T-helper 2 cell treated with Interferon-gamma antibody and Interleukin-4, amounts not matched to agents 5 μg/mL and 100 μg/mL, for 36 hours (primary cell): ENCODE results near the gene GRIN1.

ENCODE experiments used
- DNase-seq: peaks from one replicate; pipeline ENCODE4 v3.0.0; 2021; ENCODE audit warnings: low spot score
- H3K27ac Mint-ChIP-seq: one replicate; pipeline ENCODE4 v1.8.0; 2021; ENCODE audit warnings: mild to moderate bottlenecking, mixed read lengths
- H3K27me3 Mint-ChIP-seq: one replicate; pipeline ENCODE4 v1.8.0; 2021; ENCODE audit warnings: low read depth, mixed read lengths
- H3K36me3 Mint-ChIP-seq: one replicate; pipeline ENCODE4 v1.8.0; 2021; ENCODE audit warnings: low read depth, mixed read lengths
- H3K4me1 Mint-ChIP-seq: one replicate; pipeline ENCODE4 v1.8.0; 2021; ENCODE audit warnings: low read depth, mixed read lengths
- H3K4me3 Mint-ChIP-seq: one replicate; pipeline ENCODE4 v1.8.0; 2022; ENCODE audit warnings: mild to moderate bottlenecking, moderate library complexity, mixed read lengths
- H3K9me3 Mint-ChIP-seq: one replicate; pipeline ENCODE4 v1.8.0; 2021; ENCODE audit warnings: mixed read lengths

The GRIN1 gene

GRCh38 chr9:137143459-137143858 is 4.5 kb downstream of the GRIN1 start:
- H3K4me1 Mint-ChIP-seq: peaks cover 3% of the 10 kb centered on the region
- no peak for DNase-seq
- no peaks in the 10 kb centered on the region for H3K9me3 Mint-ChIP-seq
- H3K27me3 Mint-ChIP-seq: peaks cover 25% of the 10 kb centered on the region
- H3K4me3 Mint-ChIP-seq: no peak overlapping the region
- no peaks in the 10 kb centered on the region for H3K36me3 Mint-ChIP-seq
- H3K27ac Mint-ChIP-seq: no peak overlapping the region

- H3K4me3 Mint-ChIP-seq: no peak overlapping the region
- peaks cover 1% of the 10 kb centered on the region for H3K4me1 Mint-ChIP-seq
- no peak for DNase-seq
- H3K27me3 Mint-ChIP-seq: peaks cover 5% of the 10 kb centered on the region
- H3K36me3 Mint-ChIP-seq: no peaks in the 10 kb centered on the region
- H3K27ac Mint-ChIP-seq: no peak overlapping the region
- H3K9me3 Mint-ChIP-seq: no peaks in the 10 kb centered on the region
Measured at GRCh38 chr9:137145731-137146526, 7.0 kb downstream of the GRIN1 start.

GRCh38 chr9:137146527-137146918 is 7.6 kb downstream of the GRIN1 start:
- no peaks in the 10 kb centered on the region for H3K36me3 Mint-ChIP-seq
- peaks cover 4% of the 10 kb centered on the region for H3K27me3 Mint-ChIP-seq
- H3K4me3 Mint-ChIP-seq: no peak overlapping the region
- H3K4me1 Mint-ChIP-seq: peaks cover 4% of the 10 kb centered on the region
- H3K27ac Mint-ChIP-seq: no peak overlapping the region
- H3K9me3 Mint-ChIP-seq: no peaks in the 10 kb centered on the region
- no peak for DNase-seq

- DNase-seq: no peak
- Mint-ChIP-seq H3K27ac (no peak overlapping the region), H3K4me1 (peaks cover 4% of the 10 kb centered on the region), H3K4me3 (no peak overlapping the region), H3K27me3 (peaks cover under 1% of the 10 kb centered on the region), H3K9me3 (no peaks in the 10 kb centered on the region), H3K36me3 (no peaks in the 10 kb centered on the region)
Measured at GRCh38 chr9:137147091-137147792, 8.3 kb downstream of the GRIN1 start.

DNA sequence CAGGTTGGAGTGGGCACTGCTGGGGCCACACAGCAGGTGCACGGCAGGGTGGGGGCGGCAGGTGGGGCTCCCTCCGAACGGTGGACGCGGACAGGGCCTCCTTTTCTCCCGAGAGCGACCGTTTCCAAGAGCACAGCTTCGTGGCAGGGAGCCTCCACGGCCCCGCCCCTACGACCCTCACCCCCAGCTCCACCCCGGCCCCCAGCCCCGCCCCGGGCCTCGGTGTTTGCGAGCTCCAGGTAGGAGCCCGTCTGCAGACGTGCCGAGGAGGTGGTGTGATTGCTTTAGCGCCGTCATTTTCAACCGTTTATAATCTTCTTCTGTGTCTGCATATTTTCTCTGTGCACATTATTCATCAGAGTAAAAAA is 8.8 kb downstream of the GRIN1 start:
- no peak overlapping the region for H3K27ac Mint-ChIP-seq
- H3K4me3 Mint-ChIP-seq: no peak overlapping the region
- peaks cover 4% of the 10 kb centered on the region for H3K4me1 Mint-ChIP-seq
- H3K36me3 Mint-ChIP-seq: no peaks in the 10 kb centered on the region
- H3K9me3 Mint-ChIP-seq: no peaks in the 10 kb centered on the region
- no peaks in the 10 kb centered on the region for H3K27me3 Mint-ChIP-seq
- DNase-seq: no peak

GRCh38 chr9:137148242-137148641 is 9.3 kb downstream of the GRIN1 start:
- H3K4me3 Mint-ChIP-seq: no peak overlapping the region
- H3K27me3 Mint-ChIP-seq: no peaks in the 10 kb centered on the region
- peaks cover 4% of the 10 kb centered on the region for H3K4me1 Mint-ChIP-seq
- no peaks in the 10 kb centered on the region for H3K36me3 Mint-ChIP-seq
- H3K9me3 Mint-ChIP-seq: no peaks in the 10 kb centered on the region
- no peak for DNase-seq
- no peak overlapping the region for H3K27ac Mint-ChIP-seq

DNA sequence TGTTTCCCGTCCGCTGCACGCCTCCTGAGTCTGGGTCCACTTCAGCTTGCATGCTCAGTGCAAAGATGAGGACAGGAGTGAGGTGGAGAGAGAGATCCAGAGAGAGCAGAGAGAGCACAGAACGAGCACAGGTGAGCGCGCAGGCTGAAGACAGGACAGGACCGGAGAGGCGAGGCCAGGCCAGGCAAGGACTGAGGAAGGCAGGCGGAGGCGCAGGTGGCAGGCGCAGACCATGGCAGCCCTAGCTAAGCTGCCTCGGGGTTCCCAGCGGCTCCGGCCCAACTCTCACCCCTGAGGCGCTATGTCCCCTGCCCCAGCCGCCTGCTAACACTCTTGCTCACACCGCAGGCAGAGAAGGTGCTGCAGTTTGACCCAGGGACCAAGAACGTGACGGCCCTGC is 9.7 kb downstream of the GRIN1 start:
- Mint-ChIP-seq H3K27me3 (no peaks in the 10 kb centered on the region), H3K36me3 (no peaks in the 10 kb centered on the region), H3K27ac (no peak overlapping the region), H3K9me3 (no peaks in the 10 kb centered on the region), H3K4me3 (no peak overlapping the region), H3K4me1 (peaks cover 4% of the 10 kb centered on the region)
- no peak for DNase-seq

- Mint-ChIP-seq H3K27ac (no peak overlapping the region), H3K27me3 (no peaks in the 10 kb centered on the region), H3K4me3 (no peak overlapping the region), H3K9me3 (no peaks in the 10 kb centered on the region), H3K36me3 (no peaks in the 10 kb centered on the region), H3K4me1 (peaks cover 4% of the 10 kb centered on the region)
- no peak for DNase-seq
Measured at GRCh38 chr9:137149363-137149762, 10.4 kb downstream of the GRIN1 start.

DNA sequence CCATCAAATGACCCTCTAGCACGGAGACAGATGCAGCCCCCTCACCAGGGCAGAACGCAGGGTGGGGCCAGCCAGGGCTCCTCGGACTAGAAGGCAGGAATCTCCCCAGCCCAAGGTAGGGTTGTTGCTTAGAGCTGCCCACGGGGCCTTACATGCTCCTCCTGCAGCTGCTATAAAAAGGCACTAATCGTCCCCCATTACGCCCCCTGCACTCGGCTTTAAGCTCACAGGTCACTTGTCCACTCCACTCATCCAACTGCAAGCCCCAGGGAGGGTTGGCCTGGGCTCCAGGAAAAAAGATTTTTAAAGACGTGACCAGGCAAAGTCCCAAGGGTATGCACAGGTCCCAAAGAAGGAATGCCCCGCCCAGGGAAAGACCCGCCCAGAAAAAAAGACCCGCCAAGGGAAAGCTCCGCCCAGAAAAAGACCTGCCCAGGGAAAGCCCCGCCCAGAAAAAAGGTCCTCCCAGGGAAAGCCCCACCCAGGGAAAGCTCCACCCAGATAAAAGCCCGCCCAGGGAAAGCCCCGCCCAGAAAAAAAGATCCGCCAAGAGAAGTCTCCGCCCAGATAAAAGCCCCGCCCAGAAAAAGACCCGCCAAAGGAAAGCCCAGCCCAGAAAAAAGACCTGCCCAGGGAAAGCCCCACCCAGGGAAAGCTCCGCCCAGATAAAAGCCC is 11.1 kb downstream of the GRIN1 start:
- no peaks in the 10 kb centered on the region for H3K36me3 Mint-ChIP-seq
- H3K27ac Mint-ChIP-seq: no peak overlapping the region
- no peak overlapping the region for H3K4me3 Mint-ChIP-seq
- no peak for DNase-seq
- no peaks in the 10 kb centered on the region for H3K9me3 Mint-ChIP-seq
- peaks cover 3% of the 10 kb centered on the region for H3K27me3 Mint-ChIP-seq
- peaks cover 4% of the 10 kb centered on the region for H3K4me1 Mint-ChIP-seq

DNA sequence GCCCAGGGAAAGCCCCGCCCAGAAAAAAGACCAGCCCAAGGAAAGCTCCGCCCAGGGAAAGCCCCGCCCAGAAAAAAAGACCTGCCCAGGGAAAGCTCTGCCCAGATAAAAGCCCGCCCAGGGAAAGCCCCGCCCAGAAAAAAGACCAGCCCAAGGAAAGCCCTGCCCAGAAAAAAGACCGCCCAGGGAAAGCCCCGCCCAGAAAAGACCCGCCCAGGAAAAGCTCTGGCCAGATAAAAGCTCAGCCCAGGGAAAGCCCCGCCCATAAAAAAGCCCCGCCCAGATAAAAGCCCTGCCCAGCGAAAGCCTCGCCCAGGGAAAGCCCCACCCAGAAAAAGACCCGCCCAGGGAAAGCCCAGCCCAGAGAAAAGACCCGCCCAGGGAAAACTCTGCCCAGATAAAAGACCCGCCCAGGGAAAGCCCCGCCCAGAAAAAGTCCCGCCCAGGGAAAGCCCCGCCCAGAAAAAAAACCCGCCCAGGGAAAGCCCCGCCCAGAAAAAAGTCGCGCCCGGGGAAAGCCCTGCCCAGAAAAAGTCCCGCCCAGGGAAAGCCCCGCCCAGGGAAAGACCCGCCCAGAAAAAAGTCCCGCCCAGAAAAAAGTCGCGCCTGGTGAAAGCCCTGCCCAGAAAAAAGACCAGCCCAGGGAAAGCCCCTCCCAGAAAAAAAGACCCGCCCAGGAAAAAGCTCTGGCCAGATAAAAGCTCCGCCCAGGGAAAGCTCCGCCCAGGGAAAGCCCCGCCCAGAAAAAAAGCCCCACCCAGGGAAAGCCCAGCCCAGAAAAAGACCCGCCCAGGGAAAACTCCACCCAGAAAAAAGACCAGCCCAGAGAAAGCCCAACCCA is 11.9 kb downstream of the GRIN1 start:
- Mint-ChIP-seq H3K4me3 (no peak overlapping the region), H3K27me3 (peaks cover 3% of the 10 kb centered on the region), H3K9me3 (no peaks in the 10 kb centered on the region), H3K36me3 (no peaks in the 10 kb centered on the region), H3K4me1 (peaks cover 4% of the 10 kb centered on the region), H3K27ac (peak overlapping the region; percentile 54)
- peak; percentile 55 for DNase-seq

DNA sequence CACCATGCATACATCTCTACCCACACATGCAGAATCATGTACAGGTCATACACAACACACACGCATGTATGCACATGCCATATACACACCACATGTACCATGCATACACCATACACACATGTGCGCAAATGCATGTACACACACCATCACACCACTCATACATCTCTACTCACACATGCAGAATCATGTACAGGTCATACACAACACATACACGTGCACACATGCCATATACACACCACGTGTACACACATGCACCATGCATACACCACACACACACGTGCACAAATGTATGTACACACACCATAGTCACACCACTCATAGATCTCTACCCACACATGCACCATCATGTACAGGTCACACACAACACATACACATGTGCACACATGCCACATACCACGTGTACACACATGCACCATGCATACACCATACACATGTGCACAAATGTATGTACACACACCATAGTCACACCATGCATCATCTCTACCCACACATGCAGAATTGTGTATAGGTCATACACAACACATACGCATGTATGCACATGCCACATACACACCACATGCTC is 14.0 kb downstream of the GRIN1 start:
- peaks cover 11% of the 10 kb centered on the region for H3K27me3 Mint-ChIP-seq

DNA sequence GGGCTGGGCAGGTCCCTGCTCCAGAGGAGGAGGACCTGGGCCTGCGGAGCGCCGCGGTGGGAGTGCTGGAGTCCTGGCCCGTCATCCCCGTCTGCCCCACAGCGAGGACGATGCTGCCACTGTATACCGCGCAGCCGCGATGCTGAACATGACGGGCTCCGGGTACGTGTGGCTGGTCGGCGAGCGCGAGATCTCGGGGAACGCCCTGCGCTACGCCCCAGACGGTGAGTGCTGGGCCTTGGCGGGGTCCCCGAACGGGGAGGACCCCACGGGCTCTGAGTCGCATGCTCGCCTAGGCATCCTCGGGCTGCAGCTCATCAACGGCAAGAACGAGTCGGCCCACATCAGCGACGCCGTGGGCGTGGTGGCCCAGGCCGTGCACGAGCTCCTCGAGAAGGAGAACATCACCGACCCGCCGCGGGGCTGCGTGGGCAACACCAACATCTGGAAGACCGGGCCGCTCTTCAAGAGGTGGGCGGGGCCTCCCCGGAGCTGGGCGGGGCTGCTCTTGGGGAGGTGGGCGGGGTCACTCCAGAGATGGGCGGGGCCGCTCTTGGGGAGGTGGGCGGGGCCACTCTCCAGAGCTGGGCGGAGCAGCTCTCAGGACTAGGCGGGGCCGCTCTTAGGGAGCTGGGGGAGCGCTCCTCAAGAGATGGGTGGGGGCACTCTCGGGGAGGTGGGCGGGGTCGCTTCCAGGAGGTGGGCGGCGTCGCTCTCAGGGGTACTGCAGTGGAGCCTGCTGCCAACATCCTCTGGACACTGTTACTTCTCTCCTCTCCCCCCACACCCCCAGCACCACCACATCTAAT is 17.8 kb downstream of the GRIN1 start:
- DNase-seq: peak; percentile 58
- Mint-ChIP-seq H3K36me3 (no peaks in the 10 kb centered on the region), H3K4me3 (peak overlapping the region; percentile 46), H3K4me1 (peaks cover 6% of the 10 kb centered on the region), H3K9me3 (no peaks in the 10 kb centered on the region), H3K27ac (no peak overlapping the region), H3K27me3 (peaks cover 34% of the 10 kb centered on the region)

More for the DNA sequence above, 14.0 kb downstream of the GRIN1 start:
- no peaks in the 10 kb centered on the region for H3K9me3 Mint-ChIP-seq
- H3K4me1 Mint-ChIP-seq: peaks cover 5% of the 10 kb centered on the region
- DNase-seq: no peak
- H3K27ac Mint-ChIP-seq: no peak overlapping the region
- no peaks in the 10 kb centered on the region for H3K36me3 Mint-ChIP-seq
- no peak overlapping the region for H3K4me3 Mint-ChIP-seq
